HG03066 (cell line): ENCODE data around the gene ACTG1.

ENCODE experiments used
- ATAC-seq: cut with Tn5 transposase; IDR thresholded peaks from one replicate; pipeline ENCODE4 v1.9.1; 2021; ENCODE audit warnings: low read depth; ENCODE audit not compliant: unreplicated experiment

The ACTG1 gene

GRCh38 chr17:81468111-81468769 is 44.4 kb downstream of the ACTG1 start:
- ATAC-seq: no peak

GRCh38 chr17:81466564-81467472 is 45.8 kb downstream of the ACTG1 start:
- no peak for ATAC-seq

GRCh38 chr17:81465910-81466309 is 46.7 kb downstream of the ACTG1 start:
- ATAC-seq: no peak

GRCh38 chr17:81464586-81464985 is 48.0 kb downstream of the ACTG1 start:
- ATAC-seq: no peak

- ATAC-seq: no peak
Measured at GRCh38 chr17:81463506-81463905, 49.1 kb downstream of the ACTG1 start.

- ATAC-seq: no peak
Measured at GRCh38 chr17:81462506-81463125, 50.0 kb downstream of the ACTG1 start.

- no peak for ATAC-seq
Measured at GRCh38 chr17:81461607-81462500, 50.7 kb downstream of the ACTG1 start.

GRCh38 chr17:81460856-81461460 is 51.6 kb downstream of the ACTG1 start:
- ATAC-seq: no peak
